CD4-positive, alpha-beta T cell (primary cell): ENCODE measurements around the gene NPLOC4. TPM values are rescaled to one million over a fixed set of nuclear protein-coding genes. Genes with fewer than 3 reads are reported as not detected.

ENCODE experiments used
- ATAC-seq: fragments of 200-7000 bp; cut with Tn5 transposase; one replicate; pipeline ENCODE4 v1.10.0; 2022; ENCODE audit warnings: mild to moderate bottlenecking; ENCODE audit not compliant: poor library complexity
- CTCF ChIA-PET: fragments of 350-600 bp; sonication (Branson Sonifier 250); formaldehyde crosslinking; loops from one replicate; lab custom pipeline; 2021; ENCODE audit warnings: antibody characterized with exemption, inconsistent platforms; lab: Charles Lee
- POLR2A ChIA-PET: fragments of 350-600 bp; sonication (Branson Sonifier 250); formaldehyde crosslinking; loops from one replicate; lab custom pipeline; 2021; ENCODE audit warnings: antibody characterized with exemption, inconsistent platforms; lab: Charles Lee
- DNase-seq, 14 experiments: peaks; one replicate each; pipeline ENCODE4 v3.0.0-alpha.2; 2013 to 2020; ENCODE audit warnings: mixed read lengths in 2 of 14
- H3K27ac ChIP-seq, 2 donors: one replicate each; pipeline versions ENCODE4 v1.5.1 to v1.7.0; 2013; ENCODE audit warnings: low read length in 2 of 2, low read depth in 1 of 2, mild to moderate bottlenecking in 1 of 2
- H3K27me3 ChIP-seq, 2 experiments: 1 replicate in 1 of 2; 2 replicates in 1 of 2; pipeline versions ENCODE4 v1.6.1 to v1.7.0; 2013; ENCODE audit warnings: low read length in 2 of 2, control low read depth in 1 of 2, mild to moderate bottlenecking in 1 of 2, moderate library complexity in 1 of 2; ENCODE audit not compliant: insufficient read depth in 2 of 2, control insufficient read depth in 1 of 2
- H3K36me3 ChIP-seq: one replicate; pipeline ENCODE4 v1.6.1; 2013; ENCODE audit warnings: low read length, control low read depth; ENCODE audit not compliant: insufficient read depth
- H3K4me1 ChIP-seq: one replicate; pipeline ENCODE4 v1.6.1; 2013; ENCODE audit warnings: low read length, control low read depth; ENCODE audit not compliant: insufficient read depth
- H3K4me3 ChIP-seq: one replicate; pipeline ENCODE4 v1.5.1; 2013; ENCODE audit warnings: mild to moderate bottlenecking, low read length, moderate library complexity
- H3K9me3 ChIP-seq, 2 experiments: 1 replicate in 1 of 2; 2 replicates in 1 of 2; pipeline versions ENCODE4 v1.6.1 to v1.7.0; 2013; ENCODE audit warnings: low read length in 2 of 2, mild to moderate bottlenecking in 2 of 2, control low read depth in 1 of 2, moderate library complexity in 1 of 2; ENCODE audit not compliant: control insufficient read depth in 1 of 2, insufficient read depth in 1 of 2
- H3K27ac Mint-ChIP-seq: one replicate; pipeline ENCODE4 v1.8.0; 2020; ENCODE audit warnings: mixed read lengths
- H3K27me3 Mint-ChIP-seq: one replicate; pipeline ENCODE4 v1.8.0; 2021; ENCODE audit warnings: mixed read lengths
- H3K36me3 Mint-ChIP-seq: one replicate; pipeline ENCODE4 v1.8.0; 2021; ENCODE audit warnings: low read depth, mixed read lengths
- H3K4me1 Mint-ChIP-seq: one replicate; pipeline ENCODE4 v1.8.0; 2021; ENCODE audit warnings: low read depth, mixed read lengths
- H3K4me3 Mint-ChIP-seq: one replicate; pipeline ENCODE4 v1.8.0; 2020; ENCODE audit warnings: mild to moderate bottlenecking, mixed read lengths
- H3K9me3 Mint-ChIP-seq: one replicate; pipeline ENCODE4 v1.8.0; 2020; ENCODE audit warnings: mixed read lengths
- CTCF ChIP-seq: fragments of 200-600 bp; IDR thresholded peaks from one replicate; pipeline ENCODE4 v1.8.0; 2022; ENCODE audit warnings: antibody characterized with exemption, mild to moderate bottlenecking
- intact Hi-C, 2 experiments: fragments of 100-400 bp; cut with DNase I in 1 of 2; cut with micrococcal nuclease in 1 of 2; formaldehyde crosslinking; loops; one replicate each; pipeline versions ENCODE4 v1.15.1 to v1.9.0; 2023 to 2025; cut with DNase I, micrococcal nuclease
- total RNA-seq, 174 experiments: library from RNA in 2 of 174; stranded (reverse) in 2 of 174; gene quantifications; one replicate each; pipeline ENCODE4 v1.2.3 and lab custom pipeline; 2021 to 2026

NPLOC4 gene
- total RNA-seq, 2 experiments from 2014 or later: 61.0 to 62.4 TPM

GRCh38 chr17:81509972-81510784 lies 126.7 kb downstream of the NPLOC4 start:
- peaks cover 49% of the 10 kb centered on the region for H3K36me3 Mint-ChIP-seq
- no peaks in the 10 kb centered on the region for H3K27me3 Mint-ChIP-seq
- H3K4me3 Mint-ChIP-seq: peak overlapping the region; percentile 99
- Histone ChIP-seq H3K27ac (peak overlapping the region; percentile 14 to 72), H3K9me3 (peaks cover 0 to 4% of the 10 kb centered on the region in 2 experiments), H3K36me3 (peaks cover 35% of the 10 kb centered on the region), H3K4me1 (peaks cover 49% of the 10 kb centered on the region), H3K27me3 (no peaks in the 10 kb centered on the region), H3K4me3 (peak overlapping the region; percentile 98)
- intact Hi-C loops: loop anchor here (2.0 to 10.0 kb wide), 6 partner anchors 113 to 1245 kb away; partner anchors contain the start of genes BAHCC1 (in 2 of the 2), P4HB (in 1 of the 2), RNF213 (in 1 of the 2) and SLC38A10 (in 1 of the 2)
- no peaks in the 10 kb centered on the region for H3K9me3 Mint-ChIP-seq
- no peak for TF ChIP-seq CTCF
- ATAC-seq (no peak), DNase-seq (peak in 2 of 14 experiments; percentile 54)
- H3K27ac Mint-ChIP-seq: peak overlapping the region; percentile 90
- peaks cover 45% of the 10 kb centered on the region for H3K4me1 Mint-ChIP-seq
- ChIA-PET POLR2A (interaction anchor here (0.8 to 9.3 kb wide), 13 partner anchors 9 to 287 kb away, joined by 3 to 93 read pairs (median 7); partner anchors contain the start of genes BAHCC1, FAAP100, NDUFAF8 and SLC38A10), CTCF (interaction anchor here (1.3 to 1.4 kb wide), 2 partner anchors 9 to 25 kb away, joined by 4 to 7 read pairs; no protein-coding TSS in a partner anchor)

GRCh38 chr17:81509207-81509971 lies 127.5 kb downstream of the NPLOC4 start:
- ATAC-seq (peak; percentile 16), DNase-seq (peak in 5 of 14 experiments; percentile 32 to 67 (median 56))
- intact Hi-C loops: loop anchor here in 1 of 2 experiments (5.0 kb wide), 1 partner anchor 112 kb away; the partner anchor contains the start of gene BAHCC1
- Mint-ChIP-seq H3K27ac (peak overlapping the region; percentile 90), H3K4me3 (peak overlapping the region; percentile 99), H3K36me3 (peaks cover 49% of the 10 kb centered on the region), H3K9me3 (no peaks in the 10 kb centered on the region), H3K27me3 (no peaks in the 10 kb centered on the region), H3K4me1 (peaks cover 43% of the 10 kb centered on the region)
- Histone ChIP-seq H3K27ac (peak overlapping the region; percentile 47 to 72), H3K4me3 (peak overlapping the region; percentile 98), H3K9me3 (peaks cover 0 to 4% of the 10 kb centered on the region in 2 experiments), H3K36me3 (peaks cover 35% of the 10 kb centered on the region), H3K27me3 (no peaks in the 10 kb centered on the region), H3K4me1 (peaks cover 46% of the 10 kb centered on the region)
- TF ChIP-seq CTCF: no peak
- POLR2A ChIA-PET: interaction anchor here (0.7 to 9.3 kb wide), 17 partner anchors 9 to 1670 kb away, joined by 3 to 93 read pairs (median 5); partner anchors contain the start of genes BAHCC1, CBX4, FAAP100 and SLC38A10
- CTCF ChIA-PET: interaction anchor here (0.8 to 2.0 kb wide), 3 partner anchors 9 to 217 kb away, joined by 3 to 6 read pairs (median 4); no protein-coding TSS in a partner anchor
